NT2/D1 (cell line): Measurements from ENCODE around the gene SERTAD1.

ENCODE experiments used
- YY1 ChIP-seq: IDR thresholded peaks from 2 replicates; pipeline ENCODE4 v1.6.1; 2011; ENCODE audit not compliant: insufficient read length, insufficient read depth
- ZNF274 ChIP-seq: IDR thresholded peaks from 2 replicates; pipeline ENCODE4 v1.6.1; 2011; ENCODE audit warnings: mild to moderate bottlenecking, low read depth, low read length

DNA sequence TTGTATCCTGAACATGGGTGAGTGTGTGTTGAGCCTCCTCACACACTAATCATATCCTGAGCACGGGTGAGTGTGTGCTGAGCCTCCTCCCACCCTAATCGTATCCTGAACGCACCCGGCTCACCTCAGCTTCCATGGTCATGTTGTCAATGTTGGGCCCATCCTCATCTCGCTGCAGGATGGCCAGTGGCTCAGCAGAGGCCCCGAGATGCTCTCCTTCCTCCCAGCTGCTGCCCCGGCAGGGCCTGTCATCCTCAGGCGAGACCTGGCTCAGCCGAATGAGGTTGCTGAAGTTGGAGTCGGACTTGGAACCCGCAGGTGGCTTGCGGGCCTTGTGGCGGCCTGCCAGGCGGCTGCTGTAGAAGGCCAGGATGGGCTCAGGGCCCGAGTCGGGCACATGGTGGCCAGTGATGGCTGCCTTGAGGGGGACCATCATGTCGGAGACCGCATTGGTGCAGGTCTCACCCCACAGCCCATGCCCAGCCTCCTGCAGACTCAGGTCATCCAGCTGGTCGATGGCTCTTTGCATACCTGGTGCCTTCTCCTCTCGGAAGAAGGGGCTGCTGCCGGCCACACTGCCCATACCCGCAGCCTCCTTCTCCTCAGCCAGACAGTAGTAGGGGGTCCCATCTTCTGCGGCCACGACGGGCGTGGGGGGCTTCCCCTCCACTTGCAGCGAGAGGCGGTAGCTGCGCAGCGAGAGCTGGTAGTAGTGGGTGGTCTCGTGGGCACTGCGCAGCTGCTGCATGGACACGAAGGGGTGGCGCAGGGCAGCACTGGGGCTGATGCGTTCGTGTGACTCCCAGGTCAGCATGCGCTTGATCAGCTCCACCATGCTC, 45.4 kb downstream of the SERTAD1 start:
- TF ChIP-seq YY1, result no peak
- no peak for TF ChIP-seq ZNF274
